Heart left ventricle (tissue), 16 donors: ENCODE results near the gene FLVCR2. TPM values are rescaled to one million over a fixed set of nuclear protein-coding genes. Genes with fewer than 3 reads are reported as not detected.

ENCODE experiments used
- ATAC-seq, 4 donors: fragments of 200-7000 bp; cut with Tn5 transposase; one replicate each; pipeline ENCODE4 v1.9.1; 2020 to 2022; ENCODE audit warnings: moderate library complexity in 4 of 4, mild to moderate bottlenecking in 3 of 4, moderate number of reproducible peaks in 1 of 4
- DNase-seq, 5 donors: peaks; one replicate each; pipeline ENCODE4 v3.0.0-alpha.2; 2020
- H3K27ac ChIP-seq, 12 donors: fragments of 200-600 bp; sonication (generic) in 4 of 12; one replicate each; pipeline versions ENCODE4 v1.5.0 to v1.8.0; 2016 to 2022; ENCODE audit warnings: mild to moderate bottlenecking in 2 of 12
- H3K27me3 ChIP-seq, 9 donors: fragments of 200-600 bp; sonication (generic) in 2 of 9; one replicate each; pipeline versions ENCODE4 v1.5.1 to v1.8.0; 2016 to 2022; ENCODE audit warnings: mild to moderate bottlenecking in 3 of 9
- H3K36me3 ChIP-seq, 9 donors: fragments of 200-600 bp; sonication (generic) in 2 of 9; one replicate each; pipeline versions ENCODE4 v1.5.0 to v1.8.0; 2018 to 2022; ENCODE audit warnings: mild to moderate bottlenecking in 2 of 9
- H3K4me1 ChIP-seq, 12 donors: fragments of 200-600 bp; sonication (generic) in 4 of 12; one replicate each; pipeline versions ENCODE4 v1.5.0 to v1.8.0; 2016 to 2022; ENCODE audit warnings: mild to moderate bottlenecking in 3 of 12
- H3K4me3 ChIP-seq, 12 donors: fragments of 200-600 bp; sonication (generic) in 4 of 12; one replicate each; pipeline versions ENCODE4 v1.5.0 to v1.8.0; 2017 to 2022; ENCODE audit warnings: mild to moderate bottlenecking in 9 of 12, moderate library complexity in 4 of 12
- H3K9me3 ChIP-seq, 12 donors: fragments of 200-600 bp; sonication (generic) in 4 of 12; one replicate each; pipeline versions ENCODE4 v1.5.0 to v1.8.0; 2016 to 2022; ENCODE audit warnings: mild to moderate bottlenecking in 1 of 12
- CTCF ChIP-seq, 12 donors: fragments of 200-600 bp; sonication (generic) in 4 of 12; IDR thresholded peaks; one replicate each; pipeline versions ENCODE4 v1.5.0 to v1.8.0; 2018 to 2022; ENCODE audit warnings: antibody characterized with exemption in 12 of 12, mild to moderate bottlenecking in 5 of 12
- POLR2A ChIP-seq, 2 donors: fragments of 450-650 bp; IDR thresholded peaks; one replicate each; pipeline ENCODE4 v1.6.1; 2017; ENCODE audit warnings: antibody characterized with exemption in 2 of 2, mild to moderate bottlenecking in 2 of 2, moderate library complexity in 2 of 2
- WGBS, 4 donors: extraction: QIAGEN DNeasy Blood & Tissue Kit in 2 of 4; methylation state at CpG; one replicate each; pipeline versions ENCODE4 v1.1.5 to v1.1.7; 2013 to 2018; 5-methylcytosine and 5-hydroxymethylcytosine counted together
- intact Hi-C, 10 donors: fragments of 100-400 bp; cut with DNase I; formaldehyde crosslinking; loops; one replicate each; pipeline versions ENCODE4 v1.11.1 to v1.14.2; 2022
- polyA plus RNA-seq, 2 donors: library from polyadenylated mRNA; stranded (reverse); fragments of 200-250 nt; gene quantifications; one replicate each; pipeline ENCODE4 v1.2.3, GENCODE V29; 2013
- total RNA-seq, 9 donors: library from RNA; depleted of rRNA in 2 of 9; stranded (reverse); fragments of >200 nt in 2 of 9; fragmentation: NEBNext Ultra II Directional in 3 of 9; extraction: Animal tissue kit (Norgen Biotek cat#: 25700) in 3 of 9; gene quantifications; one replicate each; pipeline versions ENCODE4 v1.1.0 to v1.2.4, GENCODE V29; 2016 to 2023
- donor health status: ischemic (EF 13 %, LVEDD 7.1; RV severe dilation, severe dysfunction).
- donor health status: healthy with polysubstance abuse.
- donor health status: DM: no; HTN: yes; CAD: no.
- donor health status: DM: no; HTN: no; CAD: no.
- donor health status: ischemic (EF 25% LVEDD 6.9; RV normal size, moderate dysfunction).
- donor health status: ischemic (EF 25% LVEDD 5.7; RV mildly dilated, moderate dysfunction).
- donor health status: healthy.
- donor health status: DM: yes; HTN: yes; CAD: no.
- donor health status: ischemic (EF 35%, LVEDD 5.7; RV mildly dilated, moderate dysfunction).
- donor health status: nonischemic (EF 11% LVEDD 7.7; RV severe dilation, severe dysfunction).
- donor health status: DM: yes; HTN: yes; CAD: no.
- donor health status: PGD.
- donor health status: ischemic (EF 29% LVEDD 5.4; RV normal size, mild dysfunction).
- donor health status: nonischemic (EF 23%, LVEDD 6.1; RV moderate dilation, normal function).

The FLVCR2 gene
- total and polyA plus RNA-seq, 11 donors = 0.50 to 11.7 (median 1.6) TPM

- intact Hi-C loops = no loop called here
- Histone ChIP-seq H3K4me1 (peaks cover 0 to 5% (median 0%) of the 10 kb centered on the region in 12 donors), H3K36me3 (peaks cover 0 to 26% (median 0%) of the 10 kb centered on the region in 9 donors), H3K4me3 (no peak overlapping the region), H3K27me3 (no peaks in the 10 kb centered on the region), H3K27ac (no peak overlapping the region), H3K9me3 (no peaks in the 10 kb centered on the region)
- no peak for ATAC-seq
- WGBS, 4 donors = 67 to 77% (median 73%) methylated on average over 12 to 13 of the region's 13 CpGs
- no peak for DNase-seq
- TF ChIP-seq CTCF (IDR thresholded peaks at IDR 0.05) = no peak
- no peak for TF ChIP-seq POLR2A (IDR thresholded peaks at IDR 0.05)
These were observed 57.8 kb downstream of the FLVCR2 start for GRCh38 chr14:75636100-75636692.

DNA sequence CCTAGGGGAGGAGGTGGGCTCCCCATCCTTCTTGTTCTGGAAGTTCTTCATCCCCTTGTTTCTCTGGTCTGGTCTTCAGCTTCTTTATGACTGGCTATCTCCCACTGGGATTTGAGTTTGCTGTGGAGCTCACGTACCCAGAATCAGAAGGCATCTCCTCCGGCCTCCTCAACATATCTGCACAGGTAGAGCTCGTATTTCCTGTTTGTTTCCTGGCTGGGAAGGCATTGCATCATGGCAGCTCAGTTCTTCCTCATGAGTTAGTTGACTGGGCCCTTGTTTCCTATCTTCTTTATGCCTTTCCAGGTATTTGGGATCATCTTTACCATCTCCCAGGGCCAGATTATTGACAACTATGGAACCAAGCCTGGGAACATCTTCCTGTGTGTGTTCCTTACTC lies 62.5 kb downstream of the FLVCR2 start:
- Histone ChIP-seq H3K27ac (no peak overlapping the region), H3K27me3 (no peaks in the 10 kb centered on the region), H3K36me3 (peaks cover 0 to 33% (median 0%) of the 10 kb centered on the region in 9 donors), H3K9me3 (no peaks in the 10 kb centered on the region), H3K4me3 (no peak overlapping the region), H3K4me1 (peaks cover 0 to 5% (median 0%) of the 10 kb centered on the region in 12 donors)
- intact Hi-C loops = no loop called here
- 89 to 100% (median 94%) methylated on average over 3 of the region's 3 CpGs for WGBS, 4 donors
- TF ChIP-seq CTCF (IDR thresholded peaks at IDR 0.05) = no peak
- TF ChIP-seq POLR2A (IDR thresholded peaks at IDR 0.05) = no peak
- ATAC-seq (no peak), DNase-seq (no peak)

DNA sequence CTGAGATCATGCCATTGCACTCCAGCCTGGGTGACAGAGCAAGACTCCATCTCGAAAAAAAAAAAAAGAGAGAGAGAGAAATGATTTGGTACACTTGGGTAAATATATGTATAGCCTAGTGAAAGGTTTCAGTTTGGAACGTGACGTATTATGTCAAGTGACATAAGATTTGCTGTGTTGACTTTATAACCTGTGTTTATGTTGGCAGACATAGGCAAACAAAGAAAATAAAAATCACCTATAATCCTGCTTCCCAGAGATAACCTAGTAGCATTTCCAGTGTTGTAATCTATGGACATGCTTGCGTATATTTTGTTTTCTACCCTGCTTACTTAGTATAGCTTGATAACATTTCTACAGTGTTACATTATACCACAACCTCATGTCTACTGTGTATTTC lies 65.6 kb downstream of the FLVCR2 start:
- Histone ChIP-seq H3K27me3 (no peaks in the 10 kb centered on the region), H3K27ac (no peak overlapping the region), H3K4me1 (peaks cover 0 to 16% (median 5%) of the 10 kb centered on the region in 12 donors), H3K4me3 (no peak overlapping the region), H3K36me3 (peaks cover 0 to 59% (median 0%) of the 10 kb centered on the region in 9 donors), H3K9me3 (no peaks in the 10 kb centered on the region)
- ATAC-seq (no peak), DNase-seq (no peak)
- TF ChIP-seq POLR2A (IDR thresholded peaks at IDR 0.05) = no peak
- no peak for TF ChIP-seq CTCF (IDR thresholded peaks at IDR 0.05)
- WGBS, 4 donors = 66 to 71% (median 70%) methylated on average over 4 of the region's 4 CpGs
- intact Hi-C loops = no loop called here

DNA sequence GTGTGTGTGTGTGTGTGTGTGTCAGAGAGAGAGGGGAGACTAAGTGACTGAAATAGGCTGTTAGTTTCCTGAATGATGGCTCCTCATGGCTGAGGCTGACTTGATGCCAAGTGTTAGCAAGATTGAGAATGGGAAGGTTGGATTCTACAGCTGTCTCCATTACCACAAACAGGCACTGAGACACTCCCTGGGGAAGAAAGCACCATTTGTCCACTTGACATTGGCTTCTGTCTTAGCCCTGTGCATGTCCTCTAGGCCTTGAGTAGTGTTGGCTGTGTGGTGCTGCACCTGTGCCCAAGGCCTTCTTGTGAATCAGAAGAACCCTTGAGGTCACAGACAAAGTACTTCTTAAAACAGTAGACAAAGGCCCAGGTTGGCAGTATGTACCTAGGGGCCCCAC lies 66.6 kb downstream of the FLVCR2 start:
- Histone ChIP-seq H3K9me3 (no peaks in the 10 kb centered on the region), H3K36me3 (peaks cover 0 to 61% (median 10%) of the 10 kb centered on the region in 9 donors), H3K27me3 (no peaks in the 10 kb centered on the region), H3K4me3 (no peak overlapping the region), H3K4me1 (peaks cover 0 to 19% (median 5%) of the 10 kb centered on the region in 12 donors), H3K27ac (no peak overlapping the region)
- intact Hi-C loops = no loop called here
- no peak for DNase-seq
- no peak for TF ChIP-seq CTCF (IDR thresholded peaks at IDR 0.05)
- TF ChIP-seq POLR2A (IDR thresholded peaks at IDR 0.05) = no peak
- no peak for ATAC-seq
